Endodermal cell (in vitro differentiated cells): ENCODE data around the gene OR6K2. TPM values are rescaled to one million over a fixed set of nuclear protein-coding genes. Genes with fewer than 3 reads are reported as not detected.

ENCODE experiments used
- DNase-seq: peaks from one replicate; pipeline ENCODE4 v3.0.0-alpha.2; 2017
- H3K27ac ChIP-seq: 2 replicates; pipeline ENCODE4 v1.5.1; 2013; ENCODE audit warnings: mild to moderate bottlenecking, low read depth, low read length, moderate library complexity
- H3K27me3 ChIP-seq: 2 replicates; pipeline ENCODE4 v1.6.1; 2013; ENCODE audit warnings: mild to moderate bottlenecking, low read length, moderate library complexity; ENCODE audit not compliant: insufficient read depth, control insufficient read depth, poor library complexity, severe bottlenecking
- H3K36me3 ChIP-seq: 2 replicates; pipeline ENCODE4 v1.7.0; 2013; ENCODE audit warnings: mild to moderate bottlenecking, low read length, moderate library complexity; ENCODE audit not compliant: control insufficient read depth, insufficient read depth
- H3K4me1 ChIP-seq: one replicate; pipeline ENCODE4 v1.7.0; 2013; ENCODE audit warnings: low read length; ENCODE audit not compliant: control insufficient read depth, insufficient read depth
- H3K4me3 ChIP-seq: 2 replicates; pipeline ENCODE4 v1.5.1; 2013; ENCODE audit warnings: mild to moderate bottlenecking, low read length, moderate library complexity
- H3K9ac ChIP-seq: 2 replicates; pipeline ENCODE4 v1.6.1; 2013; ENCODE audit warnings: mild to moderate bottlenecking, low read length, moderate library complexity; ENCODE audit not compliant: poor library complexity, severe bottlenecking; ENCODE audit errors: extremely low read depth
- H3K9me3 ChIP-seq: 2 replicates; pipeline ENCODE4 v1.6.1; 2013; ENCODE audit warnings: mild to moderate bottlenecking, low read length, moderate library complexity; ENCODE audit not compliant: control insufficient read depth
- H3K27ac Mint-ChIP-seq: 2 replicates; pipeline ENCODE4 v1.8.0; 2020; ENCODE audit warnings: mixed read lengths
- H3K27me3 Mint-ChIP-seq: 2 replicates; pipeline ENCODE4 v1.8.0; 2021; ENCODE audit warnings: mild to moderate bottlenecking, mixed read lengths; ENCODE audit not compliant: insufficient read depth
- H3K36me3 Mint-ChIP-seq: 2 replicates; pipeline ENCODE4 v1.8.0; 2020; ENCODE audit warnings: low read depth, mixed read lengths
- H3K4me1 Mint-ChIP-seq: 2 replicates; pipeline ENCODE4 v1.8.0; 2020; ENCODE audit warnings: mixed read lengths
- H3K4me3 Mint-ChIP-seq: 2 replicates; pipeline ENCODE4 v1.8.0; 2020; ENCODE audit warnings: mild to moderate bottlenecking, moderate library complexity, mixed read lengths
- H3K9me3 Mint-ChIP-seq: 2 replicates; pipeline ENCODE4 v1.8.0; 2020; ENCODE audit warnings: mild to moderate bottlenecking, mixed read lengths
- CTCF ChIP-seq: fragments of 200-600 bp; sonication (generic); conservative IDR thresholded peaks from 2 replicates; pipeline ENCODE4 v1.5.0; 2021; ENCODE audit warnings: antibody characterized with exemption, mild to moderate bottlenecking
- WGBS, 2 experiments: methylation state at CpG; one replicate each; pipeline versions ENCODE4 v1.1.5 to v1.1.7; 2013; ENCODE audit warnings: missing lambda C conversion rate in 2 of 2, mixed read lengths in 1 of 2; ENCODE audit not compliant: insufficient coverage in 1 of 2, insufficient read length in 1 of 2; 5-methylcytosine and 5-hydroxymethylcytosine counted together
- total RNA-seq, 2 donors: library from RNA; stranded (reverse); fragmentation: NEBNext Ultra II Directional in 1 of 2; extraction: Animal tissue kit (Norgen Biotek cat#: 25700) in 1 of 2; gene quantifications; 2 replicates in 1 of 2; 3 replicates in 1 of 2; pipeline ENCODE4 v1.2.1, GENCODE V29; 2021

The OR6K2 gene
- total RNA-seq, 2 donors from 2014 or later, result not detected

GRCh38 chr1:158666037-158666436 lies 34.4 kb downstream of the OR6K2 start:
- Histone ChIP-seq H3K27ac (no peak overlapping the region), H3K36me3 (no peaks in the 10 kb centered on the region), H3K4me1 (no peaks in the 10 kb centered on the region), H3K9me3 (no peaks in the 10 kb centered on the region), H3K4me3 (no peak overlapping the region), H3K27me3 (no peaks in the 10 kb centered on the region), H3K9ac (no peak overlapping the region)
- DNase-seq, result no peak
- no peak overlapping the region for H3K27ac Mint-ChIP-seq
- no peaks in the 10 kb centered on the region for H3K36me3 Mint-ChIP-seq
- H3K9me3 Mint-ChIP-seq, result no peaks in the 10 kb centered on the region
- no peaks in the 10 kb centered on the region for H3K4me1 Mint-ChIP-seq
- H3K4me3 Mint-ChIP-seq, result no peak overlapping the region
- no peaks in the 10 kb centered on the region for H3K27me3 Mint-ChIP-seq
- no peak for TF ChIP-seq CTCF
- 94 to 96% methylated on average over 4 to 8 of the region's 8 CpGs for WGBS, 2 experiments

- Mint-ChIP-seq H3K27me3 (no peaks in the 10 kb centered on the region), H3K4me3 (no peak overlapping the region), H3K27ac (peak overlapping the region; percentile 7), H3K36me3 (no peaks in the 10 kb centered on the region), H3K9me3 (no peaks in the 10 kb centered on the region), H3K4me1 (no peaks in the 10 kb centered on the region)
- H3K27me3 ChIP-seq, result no peaks in the 10 kb centered on the region
- TF ChIP-seq CTCF, result no peak
- H3K27ac ChIP-seq, result no peak overlapping the region
- DNase-seq, result peak; percentile 45
- H3K9ac ChIP-seq, result no peak overlapping the region
- no peaks in the 10 kb centered on the region for H3K9me3 ChIP-seq
- no peak overlapping the region for H3K4me3 ChIP-seq
- H3K36me3 ChIP-seq, result no peaks in the 10 kb centered on the region
- H3K4me1 ChIP-seq, result no peaks in the 10 kb centered on the region
- WGBS, 2 experiments, result 87 to 94% methylated on average over 3 to 6 of the region's 6 CpGs
Measured at GRCh38 chr1:158654571-158654970, 45.9 kb downstream of the OR6K2 start.

- H3K27me3 Mint-ChIP-seq, result no peaks in the 10 kb centered on the region
- Histone ChIP-seq H3K4me1 (no peaks in the 10 kb centered on the region), H3K27me3 (no peaks in the 10 kb centered on the region), H3K27ac (no peak overlapping the region), H3K4me3 (no peak overlapping the region), H3K36me3 (no peaks in the 10 kb centered on the region), H3K9me3 (no peaks in the 10 kb centered on the region), H3K9ac (no peak overlapping the region)
- no peak overlapping the region for H3K27ac Mint-ChIP-seq
- DNase-seq, result no peak
- no peaks in the 10 kb centered on the region for H3K9me3 Mint-ChIP-seq
- H3K4me3 Mint-ChIP-seq, result no peak overlapping the region
- no peaks in the 10 kb centered on the region for H3K4me1 Mint-ChIP-seq
- H3K36me3 Mint-ChIP-seq, result no peaks in the 10 kb centered on the region
- TF ChIP-seq CTCF, result no peak
Measured at GRCh38 chr1:158654086-158654485, 46.4 kb downstream of the OR6K2 start.
